ENCODE results near the gene RFXAP.

Gene RFXAP

DNA sequence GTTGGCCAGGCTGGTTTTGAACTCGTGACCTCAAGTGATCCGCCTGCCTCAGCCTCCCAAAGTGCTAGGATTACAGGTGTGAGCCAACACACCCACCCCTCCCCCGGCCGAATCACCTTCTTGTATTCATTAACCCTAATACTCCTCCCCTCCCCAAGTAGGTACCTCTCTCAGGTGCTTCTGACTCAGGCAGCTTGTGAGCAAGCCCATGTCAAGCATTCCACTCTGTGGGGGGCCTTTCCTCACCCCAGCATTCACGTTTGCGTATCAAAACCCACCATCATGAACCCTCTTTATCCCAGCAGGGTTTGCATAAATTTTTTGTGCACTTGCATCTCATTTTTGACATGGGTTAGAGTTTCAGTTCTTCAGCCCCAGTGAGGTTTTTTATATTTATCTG is 23.6 kb upstream of the RFXAP start:
- no peak for DNase-seq
- TF ChIP-seq POLR2A (IDR thresholded peaks at IDR 0.05; ENCODE audit: low read length): no peak

DNA sequence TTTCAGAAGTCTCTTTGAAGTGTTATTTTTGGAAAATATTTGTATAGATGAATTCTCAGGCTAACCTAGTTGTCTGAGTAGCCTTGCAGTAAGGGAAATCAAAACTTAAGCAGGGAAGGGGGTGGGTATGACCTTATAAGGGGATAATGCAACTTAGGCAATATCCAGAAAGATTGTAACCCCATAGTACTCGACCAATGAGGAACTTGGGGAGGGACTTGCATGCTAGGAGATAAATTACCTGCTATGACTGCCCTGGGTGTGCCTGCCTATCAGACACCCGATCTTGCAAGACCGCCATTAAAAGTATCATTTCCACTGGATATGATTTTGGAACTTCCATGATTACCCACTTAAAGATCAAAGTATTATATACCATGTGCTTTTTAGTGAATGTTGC is 23.0 kb upstream of the RFXAP start:
- DNase-seq: no peak
- TF ChIP-seq GATA1 (IDR thresholded peaks at IDR 0.05; ENCODE audit: low read depth, low read length): no peak

DNA sequence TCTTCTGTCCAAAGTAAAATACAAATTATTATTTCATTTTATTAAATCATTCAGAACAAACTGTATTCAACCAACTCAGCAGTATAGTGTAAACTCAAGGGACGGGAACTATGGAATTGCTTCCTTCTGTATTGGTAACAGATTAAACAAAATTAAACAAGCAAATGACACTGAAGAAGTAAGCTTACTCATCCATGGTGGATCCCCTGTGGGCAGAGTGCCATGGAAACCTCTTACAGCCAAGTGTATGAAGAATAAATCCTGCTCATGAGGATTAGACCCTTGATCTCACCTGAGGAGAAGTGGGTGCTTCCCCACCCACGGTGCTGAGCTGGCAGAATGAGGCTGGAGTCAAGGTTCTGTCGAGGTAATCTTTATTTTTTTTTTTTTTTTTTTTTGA is 18.0 kb upstream of the RFXAP start:
- DNase-seq: no peak
- no peak for TF ChIP-seq POLR2A (IDR thresholded peaks at IDR 0.05; ENCODE audit: low read length)
- TF ChIP-seq GATA1 (IDR thresholded peaks at IDR 0.05; ENCODE audit: low read depth, low read length): no peak

DNA sequence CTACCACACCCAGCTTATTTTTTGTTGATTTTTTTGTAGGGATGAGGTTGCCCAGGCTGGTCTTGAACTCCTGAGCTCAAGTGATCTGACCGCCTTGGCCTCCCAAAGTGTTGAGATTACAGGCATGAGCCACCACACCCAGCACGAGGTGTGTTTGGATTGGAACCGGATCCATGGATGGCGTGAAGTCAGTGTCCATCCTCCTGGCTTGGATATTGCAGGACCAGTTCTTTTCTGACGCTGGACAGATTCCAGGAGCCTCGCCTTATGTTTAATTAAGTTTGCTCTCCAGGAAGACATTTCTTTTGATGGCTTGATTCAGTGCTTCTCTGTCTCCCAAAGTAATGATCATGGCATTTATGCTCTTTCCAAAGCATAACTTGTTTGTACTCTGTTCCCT is 14.4 kb upstream of the RFXAP start:
- TF ChIP-seq GATA1 (IDR thresholded peaks at IDR 0.05; ENCODE audit: low read depth, low read length) (no peak), POLR2A (IDR thresholded peaks at IDR 0.05; ENCODE audit: low read length) (no peak)
- no peak for DNase-seq

DNA sequence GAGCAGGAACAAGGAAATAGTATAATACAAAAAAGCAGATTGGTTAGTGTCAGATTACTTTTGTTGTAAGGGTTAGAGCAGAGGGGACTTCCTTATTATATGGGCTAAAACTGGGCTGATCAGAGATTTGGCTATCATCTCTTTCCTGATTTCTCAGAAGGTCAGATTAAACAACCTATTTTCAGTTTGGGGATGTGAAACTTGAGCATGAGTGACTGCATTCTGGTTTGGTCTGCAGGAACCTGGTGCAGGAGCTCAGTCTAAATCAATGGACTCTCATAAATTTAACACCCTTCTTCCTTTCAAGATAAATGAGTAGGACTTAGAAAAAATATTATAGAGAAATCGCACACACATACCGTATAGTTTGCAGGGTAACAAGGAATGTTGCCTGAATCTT is 12.9 kb upstream of the RFXAP start:
- TF ChIP-seq GATA1 (IDR thresholded peaks at IDR 0.05; ENCODE audit: low read depth, low read length): no peak
- TF ChIP-seq POLR2A (IDR thresholded peaks at IDR 0.05; ENCODE audit: low read length): no peak
- DNase-seq: no peak

DNA sequence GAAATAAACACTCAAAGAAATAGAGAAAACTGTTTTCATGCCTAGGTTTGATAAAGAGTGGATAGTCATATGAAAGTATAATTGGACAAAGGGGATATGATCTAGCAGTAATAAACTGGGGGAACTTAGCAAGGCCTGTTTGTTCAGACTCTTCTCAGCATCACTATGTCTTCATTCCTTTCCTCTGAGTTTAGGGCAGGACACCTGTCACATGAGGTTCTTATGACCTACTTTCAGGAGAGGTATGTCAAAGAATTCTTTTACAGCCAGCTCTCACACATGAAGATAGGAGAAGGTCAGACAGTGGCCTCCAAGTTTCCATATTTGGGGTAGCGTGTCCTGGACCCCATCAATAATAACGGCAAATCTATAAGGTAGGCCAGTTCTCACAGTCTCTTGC is 11.4 kb upstream of the RFXAP start:
- TF ChIP-seq GATA1 (IDR thresholded peaks at IDR 0.05; ENCODE audit: low read depth, low read length) (no peak), POLR2A (IDR thresholded peaks at IDR 0.05; ENCODE audit: low read length) (no peak)
- no peak for DNase-seq

DNA sequence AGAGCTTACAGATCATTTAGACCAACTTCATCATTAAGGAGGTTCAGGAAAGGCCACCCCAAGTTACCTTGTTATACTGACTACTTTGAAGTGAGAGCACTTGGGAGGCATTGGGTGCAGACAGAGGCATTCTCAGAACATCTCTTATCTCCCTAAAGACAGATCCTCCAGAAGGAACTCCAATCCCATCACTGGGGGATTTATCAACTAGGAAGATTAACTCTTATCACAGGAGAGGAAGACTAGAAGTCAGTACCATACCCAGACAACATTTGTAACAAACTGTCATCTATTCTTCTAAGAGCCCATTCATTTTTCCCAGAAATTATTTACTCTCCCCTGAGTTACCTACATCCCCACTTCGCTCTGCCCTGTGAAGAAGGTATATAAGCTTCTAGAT is 5.8 kb upstream of the RFXAP start:
- DNase-seq: peak in 1 of 2 experiments; percentile 12
- no peak for TF ChIP-seq GATA1 (IDR thresholded peaks at IDR 0.05; ENCODE audit: low read depth, low read length)
- no peak for TF ChIP-seq POLR2A (IDR thresholded peaks at IDR 0.05; ENCODE audit: low read length)

DNA sequence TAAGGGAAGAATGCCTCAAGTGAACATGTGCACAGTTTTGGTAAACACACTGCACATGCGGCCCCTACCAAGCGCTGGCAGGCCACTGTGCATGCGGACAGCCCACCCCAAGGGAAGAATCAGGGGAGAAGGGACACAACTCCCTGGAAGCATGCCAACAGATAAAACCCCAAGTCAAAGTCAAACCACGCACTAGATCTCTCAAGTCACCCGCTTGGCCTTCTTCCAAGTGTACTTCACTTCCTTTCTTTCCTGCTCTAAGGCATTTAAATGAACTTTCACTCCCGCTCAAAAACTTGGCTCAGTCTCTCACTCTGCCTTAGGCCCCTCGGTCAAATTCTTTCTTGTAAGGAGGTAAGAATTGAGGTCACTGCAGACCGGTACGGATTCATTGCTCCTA is 4.6 kb upstream of the RFXAP start:
- TF ChIP-seq GATA1 (IDR thresholded peaks at IDR 0.05; ENCODE audit: low read depth, low read length): no peak
- TF ChIP-seq POLR2A (IDR thresholded peaks at IDR 0.05; ENCODE audit: low read length): no peak
- peak; percentile 66 to 67 for DNase-seq

DNA sequence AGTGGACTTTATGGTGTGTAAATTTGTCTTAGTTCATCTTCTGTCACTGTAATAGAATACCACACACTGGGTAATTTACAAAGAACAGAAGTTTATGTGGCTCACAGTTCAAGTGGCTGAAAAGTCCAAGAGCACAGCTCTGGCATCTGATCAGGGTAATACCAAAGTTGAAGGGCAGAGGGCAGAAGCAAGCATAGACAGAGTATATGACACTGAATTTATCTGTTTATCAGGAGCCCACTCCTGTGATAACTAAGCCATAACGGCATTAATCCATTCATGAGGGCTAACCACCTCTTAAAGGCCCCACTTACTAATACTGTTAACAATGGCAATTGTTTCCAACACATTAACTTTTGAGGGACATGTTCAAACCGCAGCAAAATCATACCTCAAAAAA is 4.0 kb upstream of the RFXAP start:
- DNase-seq: peak; percentile 49 to 64
- TF ChIP-seq GATA1 (IDR thresholded peaks at IDR 0.05; ENCODE audit: low read depth, low read length) (no peak), POLR2A (IDR thresholded peaks at IDR 0.05; ENCODE audit: low read length) (no peak)

DNA sequence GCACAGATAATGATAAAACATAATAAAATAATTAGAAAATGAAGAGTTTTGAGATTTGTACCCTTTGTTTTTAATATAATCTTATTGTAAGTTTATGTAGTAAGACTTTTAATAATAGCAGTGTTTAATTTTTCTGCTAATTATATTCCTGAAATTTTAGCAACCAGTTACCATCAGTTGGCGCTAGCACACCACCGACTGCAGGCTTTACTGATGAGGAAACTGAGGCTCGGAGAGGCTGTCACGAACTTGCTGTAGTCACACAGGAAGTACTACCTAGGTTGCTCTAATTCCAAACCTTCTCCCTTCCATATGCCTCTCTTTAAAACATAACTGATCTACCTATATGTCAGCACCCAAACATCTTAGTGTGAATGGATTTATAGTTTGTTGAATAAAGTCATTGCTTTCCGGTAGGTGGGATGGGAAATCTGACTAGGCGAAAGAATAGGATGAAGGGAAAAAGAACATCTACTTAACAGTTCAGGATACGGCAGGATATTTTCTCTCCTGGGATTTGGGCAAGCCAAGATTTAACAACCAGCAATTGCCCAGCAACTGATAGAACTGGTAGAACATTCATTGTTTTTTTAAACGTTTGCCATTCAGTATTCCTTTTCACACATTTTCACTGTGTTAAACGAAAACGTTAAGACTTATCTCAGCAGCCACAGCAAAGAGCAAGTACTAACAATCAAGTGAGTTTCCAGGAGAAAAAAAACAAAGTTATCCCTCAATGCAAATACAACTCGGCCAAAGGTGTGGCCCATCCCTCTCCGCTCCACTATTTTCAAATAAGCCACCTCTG is 822 bp upstream of the RFXAP start:
- DNase-seq: no peak
- TF ChIP-seq POLR2A (IDR thresholded peaks at IDR 0.05; ENCODE audit: low read length) (no peak), GATA1 (IDR thresholded peaks at IDR 0.05; ENCODE audit: low read depth, low read length) (no peak)

DNA sequence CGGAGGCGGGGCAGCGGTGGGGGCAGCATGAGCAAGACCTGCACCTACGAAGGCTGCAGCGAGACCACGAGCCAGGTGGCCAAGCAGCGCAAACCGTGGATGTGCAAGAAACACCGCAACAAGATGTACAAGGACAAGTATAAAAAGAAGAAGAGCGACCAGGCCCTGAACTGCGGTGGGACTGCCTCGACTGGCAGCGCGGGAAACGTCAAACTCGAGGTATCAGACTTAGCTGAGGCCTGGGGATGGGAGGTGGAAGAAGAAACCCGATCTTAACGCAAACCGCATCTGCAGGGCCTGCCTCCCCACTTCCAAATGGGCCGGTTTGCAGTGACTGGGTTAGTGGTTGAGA is 693 bp downstream of the RFXAP start:
- DNase-seq: peak; percentile 76 to 77

DNA sequence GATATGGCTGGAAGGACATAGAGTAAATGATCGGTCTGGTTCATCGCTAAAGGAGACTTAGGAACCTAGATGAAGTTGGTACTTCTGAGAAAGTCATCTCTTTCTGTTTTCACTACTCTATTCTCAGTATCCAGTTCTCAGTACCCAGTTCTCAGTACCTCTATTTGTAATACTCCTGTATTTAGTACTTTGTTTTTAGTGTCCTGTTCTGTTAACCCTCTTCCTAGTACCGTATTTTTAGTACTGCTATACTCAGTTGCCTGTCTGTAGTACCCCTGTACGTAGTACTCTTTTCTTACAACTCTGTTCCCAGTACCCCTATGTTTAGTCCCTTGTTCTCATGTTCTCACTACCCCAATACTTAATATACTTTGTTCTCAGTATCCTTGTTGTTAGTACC is 1.2 kb downstream of the RFXAP start:
- DNase-seq: peak in 1 of 2 experiments; percentile 48
- TF ChIP-seq POLR2A (IDR thresholded peaks at IDR 0.05; ENCODE audit: low read length) (no peak), GATA1 (IDR thresholded peaks at IDR 0.05; ENCODE audit: low read depth, low read length) (no peak)

More for the DNA sequence above, 693 bp downstream of the RFXAP start:
- no peak for TF ChIP-seq POLR2A (IDR thresholded peaks at IDR 0.05; ENCODE audit: low read length)
- TF ChIP-seq GATA1 (IDR thresholded peaks at IDR 0.05; ENCODE audit: low read depth, low read length): no peak

DNA sequence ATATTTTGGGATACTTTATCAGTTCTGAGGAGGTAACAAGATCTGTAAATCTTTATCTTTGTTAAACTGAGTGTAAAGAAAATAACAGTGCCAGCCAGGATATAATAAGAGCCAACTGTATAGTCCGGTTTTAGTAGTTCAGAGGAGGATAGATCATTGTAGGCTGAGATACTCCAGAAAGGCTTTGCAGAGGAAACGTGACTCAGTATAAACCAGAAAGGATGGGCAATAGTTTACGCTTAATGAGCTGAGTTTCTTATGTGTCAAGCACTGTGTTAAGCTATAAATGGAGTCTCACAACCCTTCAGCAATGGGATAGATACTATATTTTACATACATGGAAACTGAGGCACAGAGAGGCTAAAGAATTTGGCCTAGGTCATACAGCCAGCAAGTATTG is 3.8 kb downstream of the RFXAP start:
- peak in 1 of 2 experiments; percentile 8 for DNase-seq
- no peak for TF ChIP-seq POLR2A (IDR thresholded peaks at IDR 0.05; ENCODE audit: low read length)
- no peak for TF ChIP-seq GATA1 (IDR thresholded peaks at IDR 0.05; ENCODE audit: low read depth, low read length)

DNA sequence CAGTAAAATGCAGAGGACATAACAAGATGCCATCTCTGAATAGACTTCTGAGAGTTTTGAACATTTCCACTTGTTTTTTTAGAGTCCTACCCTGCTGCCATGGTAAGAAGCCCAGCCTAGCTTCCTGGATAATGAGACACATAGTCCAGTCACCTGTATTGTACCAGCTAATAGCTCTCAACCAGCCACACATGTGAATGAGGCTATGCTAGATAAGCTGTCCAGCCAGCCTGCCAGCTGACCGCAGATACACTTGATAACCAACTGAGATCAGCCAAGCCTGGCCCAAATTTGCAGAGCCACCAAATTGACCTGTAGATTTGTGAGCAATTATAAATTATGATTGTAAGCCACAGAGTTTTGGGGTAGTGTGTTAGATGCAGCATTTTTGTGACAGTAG is 10.7 kb downstream of the RFXAP start:
- TF ChIP-seq POLR2A (IDR thresholded peaks at IDR 0.05; ENCODE audit: low read length): no peak
- no peak for TF ChIP-seq GATA1 (IDR thresholded peaks at IDR 0.05; ENCODE audit: low read depth, low read length)
- peak; percentile 41 to 78 for DNase-seq

DNA sequence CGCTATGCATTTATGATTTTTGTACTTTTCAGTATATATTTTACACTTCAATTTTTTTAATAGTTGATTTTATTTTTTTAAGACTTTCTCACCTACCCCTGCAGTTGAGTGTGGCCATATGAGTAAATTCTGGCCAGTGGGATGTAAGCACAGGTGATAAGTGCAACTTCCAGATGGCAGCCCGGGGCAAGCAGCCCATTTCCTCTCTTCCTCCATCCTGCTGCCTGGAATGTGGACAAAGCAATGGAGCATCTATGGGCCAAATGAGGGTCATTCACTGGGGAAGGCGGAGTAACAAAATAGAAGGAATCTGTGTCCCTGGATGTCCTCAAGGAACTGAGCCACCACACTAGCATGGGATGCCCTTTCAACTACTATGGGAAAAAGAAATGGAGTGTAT is 12.3 kb downstream of the RFXAP start:
- TF ChIP-seq POLR2A (IDR thresholded peaks at IDR 0.05; ENCODE audit: low read length) (no peak), GATA1 (IDR thresholded peaks at IDR 0.05; ENCODE audit: low read depth, low read length) (no peak)
- DNase-seq: no peak

DNA sequence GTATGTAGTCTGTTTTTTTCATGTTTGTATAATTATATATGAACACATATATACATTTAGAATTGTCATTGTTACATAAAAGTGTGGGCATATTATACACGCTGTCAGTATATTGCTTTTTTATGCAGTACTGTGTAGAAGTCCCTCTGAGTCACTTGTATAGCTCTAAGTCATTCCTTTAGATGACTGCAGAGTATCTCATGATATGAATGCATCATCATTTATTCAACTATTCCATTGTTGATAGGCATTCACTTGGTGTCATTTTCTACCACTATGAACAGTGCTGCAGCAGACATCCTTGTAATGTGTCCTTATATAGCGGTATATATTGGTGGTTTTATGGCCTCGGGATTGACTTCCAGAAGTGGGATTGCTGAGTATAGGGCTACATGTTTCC is 15.3 kb downstream of the RFXAP start:
- no peak for DNase-seq
- TF ChIP-seq POLR2A (IDR thresholded peaks at IDR 0.05; ENCODE audit: low read length) (no peak), GATA1 (IDR thresholded peaks at IDR 0.05; ENCODE audit: low read depth, low read length) (no peak)
